ENCODE data around the gene CDK6.

- no peak for TF ChIP-seq CTCF (IDR thresholded peaks at IDR 0.05)
- no peak for TF ChIP-seq POLR2A (IDR thresholded peaks at IDR 0.05)
Measured at GRCh38 chr7:92749327-92749755, 87.0 kb downstream of the CDK6 start.
